HUES48 (cell line): ENCODE measurements around the gene FOLR2.

Source experiments
- H3K27ac ChIP-seq: one replicate; pipeline ENCODE4 v1.7.0; 2013; ENCODE audit warnings: low read depth, low read length, inconsistent platforms
- H3K27me3 ChIP-seq: 2 replicates; pipeline ENCODE4 v1.6.1; 2013; ENCODE audit warnings: mild to moderate bottlenecking, low read length; ENCODE audit not compliant: control insufficient read depth, insufficient read depth
- H3K36me3 ChIP-seq: 2 replicates; pipeline ENCODE4 v1.6.1; 2013; ENCODE audit warnings: low read length; ENCODE audit not compliant: control insufficient read depth, insufficient read depth
- H3K4me1 ChIP-seq: 2 replicates; pipeline ENCODE4 v1.6.1; 2013; ENCODE audit warnings: mild to moderate bottlenecking, low read length; ENCODE audit not compliant: control insufficient read depth, insufficient read depth
- H3K4me3 ChIP-seq: 2 replicates; pipeline ENCODE4 v1.5.1; 2013; ENCODE audit warnings: mild to moderate bottlenecking, low read depth, low read length
- H3K9ac ChIP-seq: 2 replicates; pipeline ENCODE4 v1.6.1; 2013; ENCODE audit warnings: mild to moderate bottlenecking, low read depth, low read length, moderate library complexity
- H3K9me3 ChIP-seq: 2 replicates; pipeline ENCODE4 v1.6.1; 2013; ENCODE audit warnings: low read length; ENCODE audit not compliant: control insufficient read depth, insufficient read depth

FOLR2 gene

DNA sequence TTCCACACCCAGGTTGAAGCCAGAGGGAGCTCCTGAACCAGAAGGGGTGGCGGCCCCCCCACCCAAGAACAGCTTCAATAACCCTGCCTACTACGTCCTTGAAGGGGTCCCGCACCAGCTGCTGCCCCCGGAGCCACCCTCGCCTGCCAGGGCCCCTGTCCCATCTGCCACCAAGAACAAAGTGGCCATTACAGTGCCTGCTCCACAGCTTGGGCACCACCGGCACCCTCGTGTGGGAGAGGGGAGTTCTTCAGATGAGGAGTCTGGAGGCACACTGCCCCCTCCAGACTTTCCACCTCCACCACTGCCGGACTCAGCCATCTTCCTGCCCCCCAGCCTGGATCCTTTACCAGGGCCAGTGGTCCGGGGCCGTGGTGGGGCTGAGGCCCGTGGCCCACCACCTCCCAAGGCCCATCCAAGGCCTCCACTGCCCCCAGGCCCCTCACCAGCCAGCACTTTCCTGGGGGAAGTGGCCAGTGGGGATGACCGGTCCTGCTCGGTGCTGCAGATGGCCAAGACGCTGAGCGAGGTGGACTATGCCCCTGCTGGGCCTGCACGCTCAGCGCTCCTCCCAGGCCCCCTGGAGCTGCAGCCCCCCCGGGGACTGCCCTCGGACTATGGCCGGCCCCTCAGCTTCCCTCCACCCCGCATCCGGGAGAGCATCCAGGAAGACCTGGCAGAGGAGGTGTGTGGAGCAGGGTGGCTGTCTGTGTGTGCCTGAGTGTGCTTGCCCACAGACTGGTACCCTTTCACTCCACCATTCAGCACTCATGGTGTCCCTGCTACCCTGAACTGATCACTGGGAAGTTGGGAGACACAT lies 20.7 kb downstream of the FOLR2 start:
- H3K4me1 ChIP-seq = peaks cover 23% of the 10 kb centered on the region
- H3K9me3 ChIP-seq = no peaks in the 10 kb centered on the region
- no peak overlapping the region for H3K9ac ChIP-seq
- peak overlapping the region; percentile 61 for H3K27ac ChIP-seq
- no peak overlapping the region for H3K4me3 ChIP-seq
- peaks cover 40% of the 10 kb centered on the region for H3K27me3 ChIP-seq
- H3K36me3 ChIP-seq = peaks cover 53% of the 10 kb centered on the region

DNA sequence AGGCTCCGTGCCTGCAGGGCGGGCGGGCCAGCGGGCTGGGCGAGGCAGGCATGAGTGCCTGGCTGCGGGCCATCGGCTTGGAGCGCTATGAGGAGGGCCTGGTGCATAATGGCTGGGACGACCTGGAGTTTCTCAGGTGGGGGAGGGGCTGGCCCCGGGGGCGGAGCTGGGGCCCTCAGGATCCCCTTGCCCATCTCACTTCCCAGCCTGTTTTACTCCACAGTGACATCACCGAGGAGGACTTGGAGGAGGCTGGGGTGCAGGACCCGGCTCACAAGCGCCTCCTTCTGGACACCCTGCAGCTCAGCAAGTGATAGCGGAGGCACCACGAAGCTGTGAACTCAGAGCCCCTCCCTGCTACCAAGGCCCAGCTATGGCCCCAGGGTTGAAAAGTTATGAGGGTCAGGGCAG lies 21.5 kb downstream of the FOLR2 start:
- Histone ChIP-seq H3K9ac (no peak overlapping the region), H3K4me1 (peaks cover 23% of the 10 kb centered on the region), H3K27ac (peak overlapping the region; percentile 61), H3K27me3 (peaks cover 47% of the 10 kb centered on the region), H3K36me3 (peaks cover 46% of the 10 kb centered on the region), H3K4me3 (peak overlapping the region; percentile 36; the same call in 1 of the 2 replicates), H3K9me3 (no peaks in the 10 kb centered on the region)

DNA sequence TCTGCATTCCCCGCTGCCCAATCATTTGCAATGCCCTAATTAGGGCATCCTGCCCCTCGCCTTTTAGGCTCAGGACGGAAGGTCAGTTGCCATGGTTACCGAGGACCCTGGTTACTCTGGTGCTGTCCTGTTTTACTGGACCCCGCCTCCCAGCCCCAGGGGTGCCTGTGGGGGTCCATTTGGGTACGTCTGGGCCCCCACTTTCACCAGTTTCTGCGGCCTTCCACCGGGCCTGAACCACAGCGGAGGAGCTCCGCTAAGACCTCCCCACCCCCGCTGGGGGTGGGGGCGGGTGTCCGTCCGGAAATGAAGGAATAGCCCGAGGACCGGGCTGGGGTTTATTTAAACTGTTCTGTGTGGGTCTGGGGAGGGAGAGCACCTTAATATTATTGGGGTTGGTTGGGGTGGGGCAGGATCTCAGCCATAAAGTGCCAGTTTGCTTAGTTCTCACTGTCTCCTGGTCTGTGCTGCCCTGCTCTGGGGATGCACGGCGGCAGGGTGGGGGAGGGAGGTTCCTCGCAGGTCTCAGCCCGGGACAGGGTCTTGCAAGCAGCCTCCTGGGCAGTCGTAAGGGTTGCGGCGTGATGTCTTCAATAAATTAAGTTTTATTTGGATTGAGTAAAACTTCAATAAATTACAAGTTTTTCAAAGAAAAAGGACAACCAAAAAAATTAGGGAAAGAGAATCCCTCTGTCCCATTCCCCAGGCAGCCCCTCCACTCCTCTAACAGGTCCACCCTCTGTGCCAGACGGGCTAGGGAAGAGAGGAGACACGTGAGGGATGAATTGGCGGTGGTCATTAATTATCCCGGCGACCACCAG lies 22.1 kb downstream of the FOLR2 start:
- Histone ChIP-seq H3K27ac (no peak overlapping the region), H3K4me3 (peak overlapping the region; percentile 47; the same call in 1 of the 2 replicates), H3K9ac (no peak overlapping the region), H3K9me3 (no peaks in the 10 kb centered on the region), H3K27me3 (peaks cover 54% of the 10 kb centered on the region), H3K4me1 (peaks cover 23% of the 10 kb centered on the region), H3K36me3 (peaks cover 39% of the 10 kb centered on the region)

DNA sequence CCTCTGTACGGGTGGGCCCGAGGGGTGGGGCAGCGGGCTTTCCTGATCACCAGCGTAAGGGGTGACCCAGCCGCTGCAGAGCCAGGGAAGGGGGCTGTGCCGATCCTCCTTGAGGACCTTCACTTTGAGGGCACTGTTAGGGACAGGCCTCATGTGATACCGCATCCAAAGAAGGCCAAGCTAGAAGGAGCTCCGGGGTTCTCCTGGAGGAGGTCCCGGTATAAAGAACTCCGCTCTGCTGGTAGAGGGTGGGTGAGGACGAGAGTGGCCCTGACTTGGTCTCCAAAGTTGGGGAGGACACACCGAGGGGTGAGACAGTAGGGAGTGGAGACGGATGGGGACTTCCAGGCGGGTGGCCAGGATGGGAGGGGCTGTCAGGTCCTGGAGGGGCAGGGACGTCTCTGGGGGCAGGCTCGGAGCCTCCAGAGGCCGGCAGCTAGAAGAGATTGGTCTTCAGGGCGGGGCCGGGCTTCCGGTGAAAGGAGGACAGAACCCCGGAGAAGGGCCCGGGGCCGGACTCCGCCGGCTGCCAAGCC lies 22.8 kb downstream of the FOLR2 start:
- no peak overlapping the region for H3K27ac ChIP-seq
- no peak overlapping the region for H3K9ac ChIP-seq
- H3K27me3 ChIP-seq = peaks cover 59% of the 10 kb centered on the region
- peaks cover 32% of the 10 kb centered on the region for H3K36me3 ChIP-seq
- H3K4me1 ChIP-seq = peaks cover 23% of the 10 kb centered on the region
- H3K4me3 ChIP-seq = peak overlapping the region; percentile 47
- no peaks in the 10 kb centered on the region for H3K9me3 ChIP-seq

DNA sequence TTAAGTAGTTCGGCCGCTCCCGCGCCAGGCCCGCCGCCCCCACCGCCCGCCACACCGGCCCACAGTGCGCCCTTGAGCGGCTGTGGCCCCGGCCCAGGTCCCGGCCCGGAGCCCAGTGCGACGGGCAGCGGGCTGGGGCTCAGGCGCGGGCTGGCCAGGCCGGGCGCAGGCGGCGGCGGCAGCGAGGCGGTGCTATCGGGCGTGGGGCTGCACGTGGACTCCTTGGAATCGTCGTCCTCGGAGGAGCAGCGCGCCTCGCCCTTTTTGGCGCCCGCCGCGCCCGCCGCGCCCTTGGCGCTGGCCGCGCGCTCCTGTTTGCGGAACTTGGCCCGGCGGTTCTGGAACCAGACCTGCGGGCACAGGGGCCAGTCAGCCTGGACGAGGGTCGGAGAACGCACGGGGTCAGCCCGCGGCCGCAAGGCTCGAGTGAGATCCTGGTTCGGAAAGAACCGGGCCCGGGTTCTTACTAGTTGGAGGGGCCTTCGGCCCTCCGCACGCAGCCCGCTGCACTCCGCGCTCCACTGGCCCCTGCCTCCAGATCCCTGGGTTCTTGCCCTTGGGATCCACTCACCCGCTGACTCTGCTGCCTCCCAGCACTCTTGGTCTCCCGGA lies 23.4 kb downstream of the FOLR2 start:
- Histone ChIP-seq H3K27ac (no peak overlapping the region), H3K36me3 (peaks cover 26% of the 10 kb centered on the region), H3K9me3 (no peaks in the 10 kb centered on the region), H3K27me3 (peaks cover 65% of the 10 kb centered on the region), H3K9ac (0 out of 2 replicates have a peak overlapping the region, but pooled peaks have one; percentile 7), H3K4me1 (peaks cover 25% of the 10 kb centered on the region), H3K4me3 (peak overlapping the region; percentile 47)

DNA sequence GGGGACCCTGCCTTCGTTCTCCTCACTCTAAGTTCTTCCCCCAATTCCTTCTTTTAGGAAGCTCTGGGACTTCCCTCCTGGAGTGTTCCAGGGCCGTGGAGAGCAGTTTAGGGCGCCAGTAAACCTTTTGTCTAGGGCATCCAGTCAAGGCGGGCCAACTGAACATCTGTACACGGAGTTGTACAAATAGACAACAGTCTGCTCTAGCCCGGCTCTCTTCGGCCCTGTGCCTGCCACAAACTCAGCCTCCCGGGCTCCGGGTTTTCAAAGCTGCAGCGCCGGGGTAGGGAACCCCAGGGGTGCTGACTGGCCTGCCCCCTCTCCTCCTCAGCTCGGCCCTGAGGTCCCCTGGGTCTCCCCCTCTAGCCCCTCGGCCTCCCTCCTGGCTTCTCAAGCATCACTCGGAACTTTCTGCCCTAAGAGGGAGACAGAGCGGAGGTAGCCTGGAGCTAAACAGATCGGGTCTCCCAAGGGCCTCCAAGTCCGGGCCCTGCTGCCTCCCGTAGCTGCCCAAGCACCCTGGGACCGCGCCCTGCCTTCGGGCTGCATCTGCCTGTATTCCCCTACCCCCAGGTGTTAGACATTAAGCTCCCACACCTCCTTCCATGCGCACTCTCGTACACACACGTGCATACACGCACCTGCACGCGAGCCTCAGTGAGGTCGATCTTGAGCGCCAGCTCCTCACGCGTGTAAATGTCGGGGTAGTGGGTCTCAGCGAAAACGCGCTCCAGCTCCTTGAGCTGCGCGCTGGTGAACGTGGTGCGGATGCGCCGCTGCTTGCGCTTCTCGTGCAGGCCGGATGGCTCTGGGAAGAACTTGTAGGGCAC lies 24.1 kb downstream of the FOLR2 start:
- peaks cover 72% of the 10 kb centered on the region for H3K27me3 ChIP-seq
- no peak overlapping the region for H3K9ac ChIP-seq
- H3K27ac ChIP-seq = no peak overlapping the region

DNA sequence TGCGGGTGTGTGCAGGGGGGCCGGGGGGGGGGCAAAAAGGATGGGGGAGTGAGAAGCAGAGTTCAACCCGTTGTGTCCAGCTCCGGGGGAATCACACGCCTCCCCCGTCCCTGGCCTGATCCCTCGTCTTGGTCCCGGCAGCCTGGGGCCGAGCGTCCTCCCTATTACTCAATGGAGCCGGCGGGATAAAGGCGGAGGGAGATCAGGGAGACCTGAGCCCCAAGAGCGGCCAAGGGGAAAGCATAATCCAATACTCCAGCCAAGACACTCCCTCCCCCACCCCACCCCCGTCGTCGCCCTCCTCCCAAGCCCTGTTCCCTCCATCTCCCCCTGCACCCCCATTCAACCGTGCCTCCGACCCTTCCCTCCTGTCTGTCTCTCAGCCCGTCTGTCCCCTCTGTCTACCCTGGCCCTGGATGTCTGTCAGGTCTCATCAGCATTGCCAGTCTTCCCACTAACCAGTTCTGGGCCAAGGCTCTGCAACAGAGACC lies 24.7 kb downstream of the FOLR2 start:
- no peak overlapping the region for H3K27ac ChIP-seq
- H3K9me3 ChIP-seq = no peaks in the 10 kb centered on the region
- peaks cover 15% of the 10 kb centered on the region; the same call in 1 of the 2 replicates for H3K36me3 ChIP-seq
- H3K4me1 ChIP-seq = peaks cover 28% of the 10 kb centered on the region
- peaks cover 79% of the 10 kb centered on the region for H3K27me3 ChIP-seq
- H3K4me3 ChIP-seq = no peak overlapping the region
- no peak overlapping the region for H3K9ac ChIP-seq

More for the DNA sequence above, 24.1 kb downstream of the FOLR2 start:
- Histone ChIP-seq H3K36me3 (peaks cover 20% of the 10 kb centered on the region; the same call in 1 of the 2 replicates), H3K4me1 (peaks cover 28% of the 10 kb centered on the region), H3K9me3 (no peaks in the 10 kb centered on the region), H3K4me3 (peak overlapping the region; percentile 47)

DNA sequence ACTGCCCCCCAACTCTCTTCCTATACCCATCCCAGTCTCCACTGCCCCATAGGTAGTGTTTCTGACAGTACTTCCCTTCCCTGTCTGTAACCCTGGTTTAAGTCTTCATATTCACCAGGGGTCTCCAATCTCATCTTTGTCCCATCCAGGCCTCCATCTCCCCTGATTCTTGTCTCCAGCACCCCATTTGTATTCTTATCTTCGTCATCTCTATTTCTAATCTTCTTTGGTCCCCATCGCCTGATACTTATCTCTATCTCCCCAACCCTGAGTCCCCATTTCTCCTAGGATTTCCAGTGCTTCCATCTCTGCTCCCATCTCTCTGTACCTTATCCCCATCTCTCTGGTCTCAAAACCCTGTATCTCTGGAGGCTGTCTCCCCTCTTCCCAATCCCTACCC lies 25.5 kb downstream of the FOLR2 start:
- Histone ChIP-seq H3K9me3 (no peaks in the 10 kb centered on the region), H3K36me3 (0 out of 2 replicates have a peak, but pooled peaks cover 7% of the 10 kb centered on the region), H3K4me1 (peaks cover 28% of the 10 kb centered on the region), H3K27me3 (peaks cover 87% of the 10 kb centered on the region), H3K9ac (no peak overlapping the region), H3K27ac (no peak overlapping the region), H3K4me3 (no peak overlapping the region)

DNA sequence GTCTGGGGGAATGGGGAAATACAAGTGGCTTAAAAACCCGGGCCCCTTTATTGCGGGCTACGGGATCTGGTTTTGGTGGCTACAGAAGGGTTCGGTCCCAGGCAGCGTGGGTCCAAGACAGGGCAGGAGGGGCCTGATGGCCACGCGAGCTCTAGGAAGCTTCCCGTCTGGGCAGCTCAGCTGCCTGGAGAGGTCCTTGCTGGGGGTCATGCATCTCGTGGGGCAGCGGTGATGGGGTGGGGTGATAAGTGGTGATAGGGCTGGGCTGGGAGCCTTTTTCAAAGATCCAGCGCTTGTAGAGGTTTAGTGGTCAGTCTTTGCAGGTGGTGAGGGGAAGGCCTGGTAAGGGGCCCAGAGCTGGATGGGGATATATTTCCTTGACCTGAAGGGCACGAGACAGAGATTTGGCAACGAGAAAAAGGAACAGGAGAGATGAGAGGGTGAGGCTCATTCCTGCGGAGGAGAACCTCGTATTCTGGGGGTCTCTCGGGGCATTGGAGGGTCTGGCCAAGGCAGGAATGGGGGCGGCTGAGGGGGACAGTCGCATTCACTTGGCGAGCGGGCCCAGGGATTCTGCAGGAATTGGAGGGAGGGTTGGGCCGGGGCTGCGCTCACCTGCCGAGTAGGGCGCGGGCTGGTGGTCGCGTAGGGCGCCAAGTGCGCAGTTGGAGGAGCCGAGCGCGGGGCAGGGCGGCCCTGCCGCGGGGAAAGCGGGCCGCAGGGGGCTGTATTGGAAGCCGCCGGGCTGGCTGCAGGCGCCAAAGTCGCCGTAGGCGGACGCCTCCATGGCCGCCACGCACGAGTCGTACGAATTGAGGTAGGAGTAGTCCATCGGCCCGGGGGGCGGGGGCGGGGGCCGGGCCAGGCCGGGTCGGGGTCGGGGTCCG lies 26.8 kb downstream of the FOLR2 start:
- Histone ChIP-seq H3K4me1 (peaks cover 21% of the 10 kb centered on the region), H3K9me3 (no peaks in the 10 kb centered on the region), H3K27me3 (peaks cover 99% of the 10 kb centered on the region), H3K9ac (no peak overlapping the region), H3K27ac (no peak overlapping the region), H3K36me3 (no peaks in the 10 kb centered on the region), H3K4me3 (peak overlapping the region; percentile 68; the same call in 1 of the 2 replicates)
